H1 (cell line): ENCODE measurements around the gene PASD1. TPM values are rescaled to one million over a fixed set of nuclear protein-coding genes. Genes with fewer than 3 reads are reported as not detected.
"Not testable (repeated sequence)": the region's sequence is repeated elsewhere in the genome, so short reads cannot be mapped to it uniquely, and the experiment has no call there.

Source experiments
- CTCF ChIA-PET: fragments of 300-600 bp; sonication (Branson Sonifier 250); formaldehyde crosslinking; loops from one replicate; lab custom pipeline; 2021; ENCODE audit not compliant: partially characterized antibody; lab: Charles Lee
- POLR2A ChIA-PET: fragments of 300-600 bp; sonication (Branson Sonifier 250); formaldehyde crosslinking; loops from one replicate; lab custom pipeline; 2021; ENCODE audit warnings: inconsistent platforms; ENCODE audit not compliant: partially characterized antibody; lab: Charles Lee
- DNase-seq, 2 experiments: peaks; one replicate each; pipeline versions ENCODE4 v3.0.0 to v3.0.0-alpha.2; 2010 to 2022; ENCODE audit warnings: low spot score in 2 of 2, low read depth in 1 of 2, mixed read lengths in 1 of 2
- FAIRE-seq: peaks from 2 replicates; lab custom pipeline; 2011; peaks lifted over from hg19 to GRCh38; lab: Jason Lieb, UNC
- H2AFZ ChIP-seq: 2 replicates; pipeline ENCODE4 v1.8.1; 2012; ENCODE audit warnings: low read length, inconsistent platforms
- H2AK5ac ChIP-seq: 2 replicates; pipeline ENCODE4 v1.6.1; 2013; ENCODE audit warnings: low read depth, low read length
- H2BK120ac ChIP-seq: replicated peaks from 2 replicates; pipeline ENCODE3; 2013; ENCODE audit warnings: low read depth, low read length, inconsistent platforms
- H2BK12ac ChIP-seq: 2 replicates; pipeline ENCODE4 v1.6.1; 2013; ENCODE audit warnings: low read depth, low read length
- H2BK15ac ChIP-seq: 2 replicates; pipeline ENCODE4 v1.6.1; 2013; ENCODE audit warnings: low read length
- H2BK20ac ChIP-seq: 2 replicates; pipeline ENCODE4 v1.6.1; 2013; ENCODE audit warnings: low read length
- H2BK5ac ChIP-seq: 2 replicates; pipeline ENCODE4 v1.6.1; 2013; ENCODE audit warnings: low read depth, low read length
- H3K14ac ChIP-seq: 2 replicates; pipeline ENCODE4 v1.6.1; 2013; ENCODE audit warnings: inconsistent platforms; ENCODE audit not compliant: insufficient read length
- H3K18ac ChIP-seq: 2 replicates; pipeline ENCODE4 v1.6.1; 2013; ENCODE audit warnings: low read length; ENCODE audit errors: extremely low read depth
- H3K23ac ChIP-seq: 2 replicates; pipeline ENCODE4 v1.6.1; 2013; ENCODE audit warnings: inconsistent platforms; ENCODE audit not compliant: insufficient read length
- H3K23me2 ChIP-seq: 2 replicates; pipeline ENCODE4 v1.6.1; 2013; ENCODE audit warnings: low read depth, low read length
- H3K27ac ChIP-seq: 2 replicates; pipeline ENCODE4 v1.6.1; 2011; ENCODE audit warnings: low read depth, low read length, inconsistent platforms
- H3K27me3 ChIP-seq, 4 experiments: replicated peaks in 1 of 4; 1 replicate in 1 of 4; 2 replicates in 3 of 4; pipeline versions ENCODE4 v1.6.1 to v1.8.1; 2011 to 2013; ENCODE audit warnings: low read length in 3 of 4, mild to moderate bottlenecking in 3 of 4, inconsistent platforms in 2 of 4, mixed read lengths in 2 of 4, moderate library complexity in 1 of 4; ENCODE audit not compliant: control insufficient read depth in 3 of 4, insufficient read depth in 3 of 4; ENCODE audit errors: extremely low read depth in 1 of 4
- H3K36me3 ChIP-seq, 4 experiments: 2 replicates each; pipeline versions ENCODE4 v1.6.1 to v1.8.1; 2011 to 2013; ENCODE audit warnings: mild to moderate bottlenecking in 4 of 4, low read length in 3 of 4, moderate library complexity in 2 of 4, control low read depth in 1 of 4, inconsistent platforms in 1 of 4; ENCODE audit not compliant: insufficient read depth in 4 of 4, control insufficient read depth in 2 of 4
- H3K4ac ChIP-seq: replicated peaks from 2 replicates; pipeline ENCODE3; 2013; ENCODE audit warnings: low read length, low read depth, mixed read lengths, inconsistent platforms; ENCODE audit not compliant: insufficient read length
- H3K4me1 ChIP-seq, 4 experiments: replicated peaks in 1 of 4; 1 replicate in 1 of 4; 2 replicates in 3 of 4; pipeline versions ENCODE4 v1.6.1 to v1.8.1; 2011 to 2013; ENCODE audit warnings: low read length in 3 of 4, inconsistent platforms in 2 of 4, mixed read lengths in 1 of 4; ENCODE audit not compliant: insufficient read depth in 4 of 4, control insufficient read depth in 3 of 4
- H3K4me2 ChIP-seq, 2 experiments: 2 replicates each; pipeline versions ENCODE4 v1.6.1 to v1.8.1; 2011 to 2013; ENCODE audit warnings: low read depth in 2 of 2, low read length in 2 of 2, control low read depth in 1 of 2, inconsistent platforms in 1 of 2, mild to moderate bottlenecking in 1 of 2; ENCODE audit not compliant: insufficient read depth in 1 of 2
- H3K4me3 ChIP-seq, 4 experiments: fragments of 200-600, 300-600 bp in 1 of 4; sonication (generic), shearing (Covaris generic), sonication (Bioruptor Twin) in 1 of 4; 2 replicates each; pipeline versions ENCODE4 v1.5.1 to v1.8.1; 2011 to 2016; ENCODE audit warnings: low read length in 4 of 4, low read depth in 3 of 4, control low read depth in 2 of 4, inconsistent platforms in 2 of 4, mild to moderate bottlenecking in 2 of 4, mixed read lengths in 1 of 4, moderate library complexity in 1 of 4; ENCODE audit not compliant: insufficient read depth in 2 of 4; ENCODE audit errors: extremely low read depth in 1 of 4
- H3K56ac ChIP-seq: replicated peaks from 2 replicates; pipeline ENCODE3; 2013; ENCODE audit warnings: low read depth, mild to moderate bottlenecking, mixed read lengths, low read length, inconsistent platforms; ENCODE audit not compliant: insufficient read length
- H3K79me1 ChIP-seq: 2 replicates; pipeline ENCODE4 v1.6.1; 2013; ENCODE audit warnings: low read depth, low read length, control low read depth
- H3K79me2 ChIP-seq, 2 experiments: 2 replicates each; pipeline versions ENCODE4 v1.6.1 to v1.8.1; 2012 to 2013; ENCODE audit warnings: low read length in 2 of 2, mild to moderate bottlenecking in 2 of 2, inconsistent platforms in 1 of 2; ENCODE audit not compliant: insufficient read depth in 2 of 2, control insufficient read depth in 1 of 2
- H3K9ac ChIP-seq, 4 experiments: replicated peaks in 1 of 4; 1 replicate in 1 of 4; 2 replicates in 3 of 4; pipeline versions ENCODE4 v1.6.1 to v1.8.1; 2011 to 2013; ENCODE audit warnings: low read depth in 3 of 4, low read length in 3 of 4, control low read depth in 2 of 4, mild to moderate bottlenecking in 2 of 4, moderate library complexity in 2 of 4, inconsistent platforms in 1 of 4; ENCODE audit errors: extremely low read depth in 1 of 4
- H3K9me3 ChIP-seq, 2 experiments: 2 replicates each; pipeline versions ENCODE4 v1.6.1 to v1.8.1; 2012 to 2013; ENCODE audit warnings: mild to moderate bottlenecking in 2 of 2, moderate library complexity in 2 of 2, control low read depth in 1 of 2, inconsistent platforms in 1 of 2, low read depth in 1 of 2, low read length in 1 of 2, mixed read lengths in 1 of 2; ENCODE audit not compliant: insufficient read depth in 2 of 2
- H4K20me1 ChIP-seq, 2 experiments: replicated peaks in 1 of 2; 2 replicates each; pipeline versions ENCODE3 to v1.8.1; 2011 to 2013; ENCODE audit warnings: inconsistent platforms in 2 of 2, low read length in 2 of 2, mild to moderate bottlenecking in 1 of 2; ENCODE audit not compliant: insufficient read depth in 2 of 2, control insufficient read depth in 1 of 2
- H4K5ac ChIP-seq: 2 replicates; pipeline ENCODE4 v1.6.1; 2013; ENCODE audit warnings: low read length, low read depth, mixed read lengths, inconsistent platforms; ENCODE audit not compliant: insufficient read length
- H4K8ac ChIP-seq: 2 replicates; pipeline ENCODE4 v1.8.0; 2013; ENCODE audit warnings: mild to moderate bottlenecking, moderate library complexity, low read length, inconsistent platforms; ENCODE audit not compliant: insufficient read depth; ENCODE audit errors: extremely low read depth
- H4K91ac ChIP-seq: replicated peaks from 2 replicates; pipeline ENCODE3; 2013; ENCODE audit warnings: low read length, mixed read lengths, inconsistent platforms; ENCODE audit not compliant: insufficient read length
- WGBS, 2 experiments: shearing (Covaris generic) in 1 of 2; methylation state at CpG; one replicate each; pipeline versions ENCODE4 v1.1.6 to v1.1.7; 2013 to 2015; ENCODE audit warnings: low lambda C conversion rate in 2 of 2, mixed read lengths in 2 of 2, inconsistent platforms in 1 of 2, low coverage in 1 of 2, missing lambda C conversion rate in 1 of 2; ENCODE audit not compliant: insufficient replicate concordance in 2 of 2, insufficient coverage in 1 of 2, insufficient read length in 1 of 2; ENCODE audit errors: extremely low coverage in 1 of 2, missing lambda C conversion rate in 1 of 2; 5-methylcytosine and 5-hydroxymethylcytosine counted together
- polyA plus RNA-seq, 7 experiments: library from polyadenylated mRNA; depleted of rRNA in 3 of 7; stranded (reverse) in 5 of 7; unstranded in 2 of 7; fragments of >200 nt in 5 of 7; fragments of 200-250 nt in 2 of 7; gene quantifications; 1 replicate in 5 of 7; 2 replicates in 1 of 7; 4 replicates in 1 of 7; pipeline versions ENCODE4 v1.2.1 to v1.2.3, GENCODE V29; 2011 to 2013; ENCODE audit warnings: missing spikeins in 2 of 7, mixed read lengths in 2 of 7
- total RNA-seq: library from RNA; stranded (reverse); fragmentation: NEBNext Ultra II Directional; extraction: Animal tissue kit (Norgen Biotek cat#: 25700); gene quantifications from 2 replicates; pipeline ENCODE4 v1.2.1, GENCODE V29; 2021

The PASD1 gene
- total and polyA plus RNA-seq, 2 of the 8 experiments (the other 6 are each of a cell fraction or from before 2014, with no cell fraction given) = 0.03 to 0.09 TPM

GRCh38 chrX:151593384-151593783 lies 29.9 kb downstream of the PASD1 start:
- H3K79me2 ChIP-seq, H3K4me2 ChIP-seq, H2AFZ ChIP-seq, H3K27ac ChIP-seq, H4K8ac ChIP-seq, H3K56ac ChIP-seq, POLR2A ChIA-PET, H3K4ac ChIP-seq, FAIRE-seq, H2BK20ac ChIP-seq, H3K27me3 ChIP-seq, H3K9me3 ChIP-seq, H3K18ac ChIP-seq, H4K91ac ChIP-seq, H3K36me3 ChIP-seq, H2BK120ac ChIP-seq, H3K4me1 ChIP-seq, H2BK12ac ChIP-seq, H2AK5ac ChIP-seq, H4K5ac ChIP-seq, H3K23me2 ChIP-seq, H4K20me1 ChIP-seq, H3K9ac ChIP-seq, H2BK5ac ChIP-seq, H3K79me1 ChIP-seq, H3K23ac ChIP-seq, H3K14ac ChIP-seq, DNase-seq, CTCF ChIA-PET, H3K4me3 ChIP-seq, H2BK15ac ChIP-seq: not testable (repeated sequence)
- 100% methylated on average over 3 of the region's 3 CpGs; no CpG with 5 or more reads in 1 of the 2 experiments for WGBS, 2 experiments
